ENCODE data around the gene FCRLA.
A peak's percentile ranks its signal among the peaks of the same experiment; 100 is the strongest.
"Not testable (repeated sequence)": the region's sequence is repeated elsewhere in the genome, so short reads cannot be mapped to it uniquely, and the experiment has no call there.

FCRLA gene

GRCh38 chr1:161691846-161692245 lies 15.2 kb upstream of the FCRLA start:
- no peaks in the 10 kb centered on the region for H3K27me3 ChIP-seq (replicated peaks)
- H3K36me3 ChIP-seq (replicated peaks), result no peaks in the 10 kb centered on the region
- no peak for TF ChIP-seq CTCF (IDR thresholded peaks at IDR 0.05; ENCODE audit: low read depth, low read length, missing control alignments)
- in situ Hi-C loops (cut with HindIII; ENCODE audit: low pct_ligation_motif_present, low sequenced_read_pairs), result no loop called here
- no peak overlapping the region for H3K27ac ChIP-seq
- H3K4me3 ChIP-seq (ENCODE audit: low read depth, low read length), result no peak overlapping the region
- no peak for DNase-seq

GRCh38 chr1:161693020-161693712 lies 13.9 kb upstream of the FCRLA start:
- DNase-seq; H3K4me3 ChIP-seq (ENCODE audit: low read depth, low read length); H3K27me3 ChIP-seq (replicated peaks); H3K36me3 ChIP-seq (replicated peaks); in situ Hi-C loops (cut with HindIII; ENCODE audit: low pct_ligation_motif_present, low sequenced_read_pairs); H3K27ac ChIP-seq: not testable (repeated sequence)

GRCh38 chr1:161698302-161698701 lies 8.7 kb upstream of the FCRLA start:
- H3K36me3 ChIP-seq (replicated peaks); DNase-seq; in situ Hi-C loops (cut with HindIII; ENCODE audit: low pct_ligation_motif_present, low sequenced_read_pairs); H3K27ac ChIP-seq; H3K4me3 ChIP-seq (ENCODE audit: low read depth, low read length); H3K27me3 ChIP-seq (replicated peaks): not testable (repeated sequence)

- in situ Hi-C loops (cut with HindIII; ENCODE audit: low pct_ligation_motif_present, low sequenced_read_pairs), result no loop called here
- no peaks in the 10 kb centered on the region for H3K27me3 ChIP-seq (replicated peaks)
Measured at GRCh38 chr1:161702250-161702649, 4.8 kb upstream of the FCRLA start.

GRCh38 chr1:161705537-161705936 lies 1.5 kb upstream of the FCRLA start:
- no peak for DNase-seq
- Histone ChIP-seq H3K27ac (no peak overlapping the region), H3K4me3 (ENCODE audit: low read depth, low read length) (no peak overlapping the region), H3K27me3 (replicated peaks) (no peaks in the 10 kb centered on the region), H3K36me3 (replicated peaks) (no peaks in the 10 kb centered on the region)
- in situ Hi-C loops (cut with HindIII; ENCODE audit: low pct_ligation_motif_present, low sequenced_read_pairs), result no loop called here
- no peak for TF ChIP-seq CTCF (IDR thresholded peaks at IDR 0.05; ENCODE audit: low read depth, low read length, missing control alignments)

More at GRCh38 chr1:161702250-161702649, 4.8 kb upstream of the FCRLA start:
- H3K36me3 ChIP-seq (replicated peaks), result no peaks in the 10 kb centered on the region
- no peak overlapping the region for H3K4me3 ChIP-seq (ENCODE audit: low read depth, low read length)
- TF ChIP-seq CTCF (IDR thresholded peaks at IDR 0.05; ENCODE audit: low read depth, low read length, missing control alignments), result no peak
- H3K27ac ChIP-seq, result no peak overlapping the region
- DNase-seq, result no peak

GRCh38 chr1:161706113-161706481 lies 932 bp upstream of the FCRLA start:
- no peak overlapping the region for H3K4me3 ChIP-seq (ENCODE audit: low read depth, low read length)
- peak overlapping the region; percentile 94 for H3K27ac ChIP-seq
- in situ Hi-C loops (cut with HindIII; ENCODE audit: low pct_ligation_motif_present, low sequenced_read_pairs), result no loop called here
- DNase-seq, result peak; percentile 56
- TF ChIP-seq CTCF (IDR thresholded peaks at IDR 0.05; ENCODE audit: low read depth, low read length, missing control alignments), result no peak
- H3K27me3 ChIP-seq (replicated peaks), result no peaks in the 10 kb centered on the region
- no peaks in the 10 kb centered on the region for H3K36me3 ChIP-seq (replicated peaks)

- Histone ChIP-seq H3K27ac (no peak overlapping the region), H3K27me3 (replicated peaks) (no peaks in the 10 kb centered on the region), H3K36me3 (replicated peaks) (no peaks in the 10 kb centered on the region), H3K4me3 (ENCODE audit: low read depth, low read length) (no peak overlapping the region)
- no peak for TF ChIP-seq CTCF (IDR thresholded peaks at IDR 0.05; ENCODE audit: low read depth, low read length, missing control alignments)
- in situ Hi-C loops (cut with HindIII; ENCODE audit: low pct_ligation_motif_present, low sequenced_read_pairs), result no loop called here
- no peak for DNase-seq
Measured at GRCh38 chr1:161707503-161707902, 474 bp downstream of the FCRLA start.
